Neural cell (in vitro differentiated cells): ENCODE results near the gene APBA2.

Experiments used
- EP300 ChIP-seq: fragments of 450-650 bp; conservative IDR thresholded peaks from 2 replicates; pipeline ENCODE4 v1.6.1; 2014; ENCODE audit warnings: antibody characterized with exemption, mild to moderate bottlenecking, moderate library complexity; ENCODE audit not compliant: poor library complexity, severe bottlenecking
- EZH2 ChIP-seq: fragments of 200-600, 300-800 bp; shearing (Covaris generic), sonication (generic); IDR thresholded peaks from 2 replicates; pipeline ENCODE4 v1.6.1; 2014; ENCODE audit warnings: antibody characterized with exemption, low read length, borderline replicate concordance, mild to moderate bottlenecking; ENCODE audit not compliant: insufficient read depth, poor library complexity, severe bottlenecking
- MXI1 ChIP-seq: fragments of 450-650 bp; conservative IDR thresholded peaks from 2 replicates; pipeline ENCODE4 v1.6.1; 2014; ENCODE audit warnings: antibody characterized with exemption, mild to moderate bottlenecking; ENCODE audit not compliant: poor library complexity, severe bottlenecking
- RAD21 ChIP-seq: fragments of 450-650 bp; conservative IDR thresholded peaks from 2 replicates; pipeline ENCODE4 v1.6.1; 2014; ENCODE audit warnings: antibody characterized with exemption, mild to moderate bottlenecking, moderate library complexity
- REST ChIP-seq: IDR thresholded peaks from 2 replicates; pipeline ENCODE4 v1.6.1; 2012; ENCODE audit warnings: borderline replicate concordance
- SMC3 ChIP-seq: fragments of 450-650 bp; conservative IDR thresholded peaks from 2 replicates; pipeline ENCODE4 v1.6.1; 2014; ENCODE audit warnings: antibody characterized with exemption, mild to moderate bottlenecking, moderate library complexity; ENCODE audit not compliant: poor library complexity
- TAF1 ChIP-seq: IDR thresholded peaks from 2 replicates; pipeline ENCODE4 v1.6.1; 2012; ENCODE audit warnings: low read depth
- TF ChIP-seq, protein P1 (sequence below): fragments of 450-650 bp; IDR thresholded peaks from 2 replicates; pipeline ENCODE4 v1.5.1; 2014; ENCODE audit warnings: antibody characterized with exemption, mild to moderate bottlenecking, moderate library complexity; ENCODE audit not compliant: poor library complexity, severe bottlenecking

GRCh38 chr15:29159771-29160455, 274.1 kb downstream of the APBA2 start:
- TF ChIP-seq, protein P1, sequence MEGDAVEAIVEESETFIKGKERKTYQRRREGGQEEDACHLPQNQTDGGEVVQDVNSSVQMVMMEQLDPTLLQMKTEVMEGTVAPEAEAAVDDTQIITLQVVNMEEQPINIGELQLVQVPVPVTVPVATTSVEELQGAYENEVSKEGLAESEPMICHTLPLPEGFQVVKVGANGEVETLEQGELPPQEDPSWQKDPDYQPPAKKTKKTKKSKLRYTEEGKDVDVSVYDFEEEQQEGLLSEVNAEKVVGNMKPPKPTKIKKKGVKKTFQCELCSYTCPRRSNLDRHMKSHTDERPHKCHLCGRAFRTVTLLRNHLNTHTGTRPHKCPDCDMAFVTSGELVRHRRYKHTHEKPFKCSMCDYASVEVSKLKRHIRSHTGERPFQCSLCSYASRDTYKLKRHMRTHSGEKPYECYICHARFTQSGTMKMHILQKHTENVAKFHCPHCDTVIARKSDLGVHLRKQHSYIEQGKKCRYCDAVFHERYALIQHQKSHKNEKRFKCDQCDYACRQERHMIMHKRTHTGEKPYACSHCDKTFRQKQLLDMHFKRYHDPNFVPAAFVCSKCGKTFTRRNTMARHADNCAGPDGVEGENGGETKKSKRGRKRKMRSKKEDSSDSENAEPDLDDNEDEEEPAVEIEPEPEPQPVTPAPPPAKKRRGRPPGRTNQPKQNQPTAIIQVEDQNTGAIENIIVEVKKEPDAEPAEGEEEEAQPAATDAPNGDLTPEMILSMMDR: no peak
- TF ChIP-seq EZH2: no peak
- no peak for TF ChIP-seq EP300
- no peak for TF ChIP-seq RAD21
- TF ChIP-seq MXI1: no peak
- TF ChIP-seq TAF1: no peak
- TF ChIP-seq REST: no peak
- no peak for TF ChIP-seq SMC3
